WTC11 (cell line): Measurements from ENCODE around the gene ZEB1.

Experiments
- ATF2 ChIP-seq: sonication (generic); formaldehyde crosslinking; IDR thresholded peaks from 2 replicates; pipeline ENCODE4 v1.8.1; 2022; ENCODE audit warnings: low read depth, missing genetic modification reagents, borderline replicate concordance
- ATF6 ChIP-seq: sonication (generic); formaldehyde crosslinking; IDR thresholded peaks from 2 replicates; pipeline ENCODE4 v1.8.1; 2023; ENCODE audit warnings: mild to moderate bottlenecking, missing genetic modification reagents
- CTCF ChIP-seq: fragments of 200-600 bp; IDR thresholded peaks from 2 replicates; pipeline ENCODE4 v1.8.0; 2022; ENCODE audit warnings: antibody characterized with exemption
- ETV6 ChIP-seq: sonication (generic); formaldehyde crosslinking; IDR thresholded peaks from 2 replicates; pipeline ENCODE4 v1.8.1; 2022; ENCODE audit warnings: mild to moderate bottlenecking, missing genetic modification reagents
- IRF2 ChIP-seq: sonication (generic); formaldehyde crosslinking; IDR thresholded peaks from 2 replicates; pipeline ENCODE4 v1.8.0; 2022; ENCODE audit warnings: low read depth, missing genetic modification reagents, borderline replicate concordance
- MAX ChIP-seq: sonication (generic); formaldehyde crosslinking; IDR thresholded peaks from 2 replicates; pipeline ENCODE4 v1.8.0; 2022; ENCODE audit warnings: mild to moderate bottlenecking, missing genetic modification reagents
- NFATC4 ChIP-seq: fragments of 250-450 bp; sonication (Bioruptor Pico); IDR thresholded peaks from 2 replicates; pipeline ENCODE4 v1.9.0; 2021; ENCODE audit warnings: mild to moderate bottlenecking
- NR2C2 ChIP-seq: sonication (generic); formaldehyde crosslinking; IDR thresholded peaks from 2 replicates; pipeline ENCODE4 v1.8.0; 2022; ENCODE audit warnings: mild to moderate bottlenecking, missing genetic modification reagents
- ZNF263 ChIP-seq: sonication (generic); formaldehyde crosslinking; IDR thresholded peaks from 2 replicates; pipeline ENCODE4 v1.8.1; 2022; ENCODE audit warnings: low read depth, mild to moderate bottlenecking, moderate library complexity, missing genetic modification reagents

- TF ChIP-seq ETV6 (no peak), NFATC4 (CRISPR knock-in tag) (no peak), CTCF (no peak), NR2C2 (CRISPR knock-in tag) (no peak), ZNF263 (no peak), IRF2 (CRISPR knock-in tag) (no peak), ATF6 (CRISPR knock-in tag) (no peak), MAX (CRISPR knock-in tag) (no peak), ATF2 (CRISPR knock-in tag) (no peak)
These were observed 1.2 kb upstream of the ZEB1 start for GRCh38 chr10:31317652-31318381.
